Measurements from ENCODE around the gene PLEKHB1. TPM values are rescaled to one million over a fixed set of nuclear protein-coding genes. Genes with fewer than 3 reads are reported as not detected.

Gene PLEKHB1, protein sequence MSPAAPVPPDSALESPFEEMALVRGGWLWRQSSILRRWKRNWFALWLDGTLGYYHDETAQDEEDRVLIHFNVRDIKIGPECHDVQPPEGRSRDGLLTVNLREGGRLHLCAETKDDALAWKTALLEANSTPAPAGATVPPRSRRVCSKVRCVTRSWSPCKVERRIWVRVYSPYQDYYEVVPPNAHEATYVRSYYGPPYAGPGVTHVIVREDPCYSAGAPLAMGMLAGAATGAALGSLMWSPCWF
- 1 to 10 TPM in 3 of 6 experiments, under 1 TPM in 3; 0.42 to 2.1 (median 0.96) TPM for total RNA-seq
- long read RNA-seq = 0 reads

DNA sequence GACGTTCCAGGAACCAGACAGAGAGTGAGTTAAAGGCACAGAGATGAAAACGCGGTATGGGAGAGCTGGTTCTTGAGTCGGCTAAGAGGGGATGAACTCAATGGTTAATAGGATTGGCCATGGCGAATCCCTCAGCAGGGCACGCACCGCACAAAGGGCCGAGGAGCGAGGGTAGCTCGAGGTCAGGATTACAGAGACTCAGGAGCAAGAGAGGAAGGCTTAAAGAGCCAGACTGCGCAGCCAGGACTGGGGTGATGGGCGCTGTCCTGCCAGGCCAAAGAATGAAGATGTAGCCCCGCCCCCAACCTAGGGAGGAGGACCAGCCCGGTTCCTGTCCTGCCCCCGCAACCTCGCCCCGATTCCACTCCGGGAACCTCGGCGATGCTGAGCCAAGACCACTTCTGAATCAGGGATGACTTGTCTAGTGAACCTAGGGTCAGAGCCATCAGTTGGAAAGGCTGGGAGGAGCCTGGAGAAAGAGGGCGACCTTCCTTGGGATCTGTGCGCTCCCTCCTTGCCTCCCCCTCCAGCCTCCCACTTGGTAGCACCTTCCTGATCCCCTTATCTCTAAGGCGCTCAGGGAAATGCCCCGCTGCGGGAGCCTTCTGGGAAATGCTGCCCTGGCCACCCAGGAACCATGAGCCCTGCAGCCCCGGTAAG lies at the start of gene PLEKHB1:
PLEKHB1 (plus strand) TSS at position 610 of the 660 bp plus-strand sequence; CDS start at position 638, 28 bp downstream.
- TF ChIP-seq POLR2A (IDR thresholded peaks at IDR 0.05) = no peak
- TF ChIP-seq, protein P1, sequence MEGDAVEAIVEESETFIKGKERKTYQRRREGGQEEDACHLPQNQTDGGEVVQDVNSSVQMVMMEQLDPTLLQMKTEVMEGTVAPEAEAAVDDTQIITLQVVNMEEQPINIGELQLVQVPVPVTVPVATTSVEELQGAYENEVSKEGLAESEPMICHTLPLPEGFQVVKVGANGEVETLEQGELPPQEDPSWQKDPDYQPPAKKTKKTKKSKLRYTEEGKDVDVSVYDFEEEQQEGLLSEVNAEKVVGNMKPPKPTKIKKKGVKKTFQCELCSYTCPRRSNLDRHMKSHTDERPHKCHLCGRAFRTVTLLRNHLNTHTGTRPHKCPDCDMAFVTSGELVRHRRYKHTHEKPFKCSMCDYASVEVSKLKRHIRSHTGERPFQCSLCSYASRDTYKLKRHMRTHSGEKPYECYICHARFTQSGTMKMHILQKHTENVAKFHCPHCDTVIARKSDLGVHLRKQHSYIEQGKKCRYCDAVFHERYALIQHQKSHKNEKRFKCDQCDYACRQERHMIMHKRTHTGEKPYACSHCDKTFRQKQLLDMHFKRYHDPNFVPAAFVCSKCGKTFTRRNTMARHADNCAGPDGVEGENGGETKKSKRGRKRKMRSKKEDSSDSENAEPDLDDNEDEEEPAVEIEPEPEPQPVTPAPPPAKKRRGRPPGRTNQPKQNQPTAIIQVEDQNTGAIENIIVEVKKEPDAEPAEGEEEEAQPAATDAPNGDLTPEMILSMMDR (IDR thresholded peaks at IDR 0.05) = no peak
- DNase-seq (no peak), ATAC-seq (peak in 1 of 4 donors; percentile 25)
- Histone ChIP-seq H3K4me1 (no peaks in the 10 kb centered on the region), H3K9me3 (no peaks in the 10 kb centered on the region), H3K36me3 (no peaks in the 10 kb centered on the region), H3K27ac (peak within 1 kb of the TSS in 1 of 3 donors; percentile 6), H3K27me3 (no peaks in the 10 kb centered on the region), H3K4me3 (peak within 1 kb of the TSS in 1 of 3 donors; percentile 13)
- intact Hi-C loops (cut with DNase I) = no loop called here
- WGBS (ENCODE audit: insufficient coverage, low coverage, low lambda C conversion rate, missing lambda C conversion rate) = 25% methylated on average over 8 of the region's 26 CpGs

DNA sequence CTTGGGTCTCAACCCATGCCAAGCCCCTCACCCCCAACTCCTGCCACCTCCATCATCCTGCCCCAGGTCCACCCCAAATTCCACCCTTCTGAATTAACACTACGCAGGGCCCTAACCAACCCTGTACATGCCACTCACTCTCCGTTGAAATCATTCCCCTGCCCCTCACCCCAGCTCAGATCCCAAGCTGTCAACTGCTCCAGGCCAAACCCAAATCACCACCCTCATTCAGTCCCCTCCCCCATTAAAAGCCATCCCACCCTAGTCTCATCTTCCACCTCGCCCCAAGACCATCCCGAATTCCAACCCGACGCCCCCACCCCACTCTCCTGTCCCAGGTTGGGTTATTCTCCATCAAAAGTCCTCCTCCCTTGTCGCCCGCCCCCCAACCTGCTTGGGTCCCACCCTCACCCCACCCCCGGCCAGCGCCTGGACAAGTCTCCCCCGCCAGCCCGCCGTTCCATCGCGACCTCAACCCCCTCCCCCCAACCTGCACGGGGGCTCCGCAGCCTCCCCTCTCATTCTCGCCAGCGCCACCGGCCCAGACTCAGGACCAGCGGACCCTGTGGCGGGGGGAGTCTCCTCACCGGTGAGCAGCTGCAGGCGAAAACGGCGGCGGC lies 48.9 kb upstream of the PLEKHB1 start:
- no peak for DNase-seq
- peak overlapping the region; percentile 56 to 78 (median 67) for H3K27ac ChIP-seq
- intact Hi-C loops (cut with DNase I) = no loop called here

DNA sequence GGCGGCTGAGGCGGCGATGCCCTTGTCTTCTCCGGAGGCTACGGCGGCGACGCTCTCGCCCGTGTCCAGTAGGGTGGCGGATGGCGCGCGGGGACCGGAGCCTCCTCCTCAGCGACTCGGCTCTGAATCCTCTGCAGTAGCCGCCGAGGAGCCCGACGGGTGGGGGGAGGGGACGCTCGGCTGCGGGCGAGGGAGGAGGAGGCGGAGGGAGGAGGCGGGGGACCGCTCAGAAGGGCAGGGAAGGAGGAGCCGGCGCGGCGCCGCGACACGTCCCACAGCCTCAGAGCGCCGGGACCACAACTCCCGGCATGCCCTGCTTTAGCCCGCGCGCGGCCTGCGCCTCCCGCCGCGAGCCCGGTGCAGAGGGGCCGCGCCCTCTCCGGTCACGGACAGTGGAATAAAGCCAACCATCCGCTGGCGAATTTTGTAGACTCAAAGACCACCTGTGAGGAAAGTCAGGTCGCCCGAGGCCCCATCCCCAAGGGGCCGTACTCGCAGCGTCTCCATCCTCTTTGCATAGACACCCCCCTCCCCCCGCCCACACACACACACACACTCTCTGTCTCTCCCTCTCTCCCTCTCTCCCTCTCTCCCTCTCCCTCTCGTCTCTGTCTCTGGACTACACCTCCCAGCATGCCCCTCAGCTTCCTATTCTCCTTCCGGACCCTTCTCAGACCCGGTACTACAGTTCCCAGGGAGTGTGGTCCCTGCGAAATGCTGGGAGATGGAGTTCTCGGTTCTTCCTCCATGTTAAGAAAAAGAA lies 48.2 kb upstream of the PLEKHB1 start, which contains the start of gene FAM168A:
FAM168A (minus strand) TSS at position 157 of the 763 bp plus-strand sequence. CDS start 129,638 bp downstream, outside the sequence.
- Histone ChIP-seq H3K27me3 (no peaks in the 10 kb centered on the region), H3K4me1 (peaks cover 0 to 5% (median 2%) of the 10 kb centered on the region in 4 donors), H3K4me3 (peak within 1 kb of the TSS; percentile 85 to 95 (median 92)), H3K9me3 (no peaks in the 10 kb centered on the region), H3K36me3 (no peaks in the 10 kb centered on the region), H3K27ac (peak within 1 kb of the TSS; percentile 56 to 78 (median 67))
- intact Hi-C loops (cut with DNase I) = no loop called here
- TF ChIP-seq, protein P1 (IDR thresholded peaks at IDR 0.05) = peak in 2 of 4 donors; percentile 9 to 40
- TF ChIP-seq POLR2A (IDR thresholded peaks at IDR 0.05) = peak; percentile 55
- WGBS (ENCODE audit: insufficient coverage, low coverage, low lambda C conversion rate, missing lambda C conversion rate) = 0% methylated on average over 9 of the region's 64 CpGs
- DNase-seq (peak; percentile 98 to 99 (median 98)), ATAC-seq (peak; percentile 95 to 99 (median 98))

More for the DNA sequence above, 48.9 kb upstream of the PLEKHB1 start:
- no peaks in the 10 kb centered on the region for H3K27me3 ChIP-seq
- H3K36me3 ChIP-seq = no peaks in the 10 kb centered on the region
- no peak for ATAC-seq
- 5% methylated on average over 23 of the region's 27 CpGs for WGBS (ENCODE audit: insufficient coverage, low coverage, low lambda C conversion rate, missing lambda C conversion rate)
- H3K9me3 ChIP-seq = no peaks in the 10 kb centered on the region
- peaks cover 0 to 5% (median 2%) of the 10 kb centered on the region in 4 donors for H3K4me1 ChIP-seq
- peak overlapping the region; percentile 85 to 95 (median 92) for H3K4me3 ChIP-seq
- TF ChIP-seq, protein P1 (IDR thresholded peaks at IDR 0.05) = no peak
- TF ChIP-seq POLR2A (IDR thresholded peaks at IDR 0.05) = no peak

Data from right lobe of liver (tissue), 6 donors.